ENCODE data around the gene ILF2. TPM values are rescaled to one million over a fixed set of nuclear protein-coding genes. Genes with fewer than 3 reads are reported as not detected.

ILF2 gene
- total RNA-seq, 3 donors from 2014 or later (not counting 1 experiment from before 2014, with no cell fraction given), result 97.6 to 134 (median 110) TPM

DNA sequence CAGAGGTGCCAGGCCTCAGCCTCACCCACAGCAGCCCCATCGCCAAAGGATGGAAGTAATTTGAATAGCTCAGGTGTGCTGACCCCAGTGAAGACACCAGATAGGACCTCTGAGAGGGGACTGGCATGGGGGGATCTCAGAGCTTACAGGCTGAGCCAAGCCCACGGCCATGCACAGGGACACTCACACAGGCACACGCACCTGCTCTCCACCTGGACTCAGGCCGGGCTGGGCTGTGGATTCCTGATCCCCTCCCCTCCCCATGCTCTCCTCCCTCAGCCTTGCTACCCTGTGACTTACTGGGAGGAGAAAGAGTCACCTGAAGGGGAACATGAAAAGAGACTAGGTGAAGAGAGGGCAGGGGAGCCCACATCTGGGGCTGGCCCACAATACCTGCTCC is 22.7 kb upstream of the ILF2 start:
- H3K27ac Mint-ChIP-seq, result no peak overlapping the region

DNA sequence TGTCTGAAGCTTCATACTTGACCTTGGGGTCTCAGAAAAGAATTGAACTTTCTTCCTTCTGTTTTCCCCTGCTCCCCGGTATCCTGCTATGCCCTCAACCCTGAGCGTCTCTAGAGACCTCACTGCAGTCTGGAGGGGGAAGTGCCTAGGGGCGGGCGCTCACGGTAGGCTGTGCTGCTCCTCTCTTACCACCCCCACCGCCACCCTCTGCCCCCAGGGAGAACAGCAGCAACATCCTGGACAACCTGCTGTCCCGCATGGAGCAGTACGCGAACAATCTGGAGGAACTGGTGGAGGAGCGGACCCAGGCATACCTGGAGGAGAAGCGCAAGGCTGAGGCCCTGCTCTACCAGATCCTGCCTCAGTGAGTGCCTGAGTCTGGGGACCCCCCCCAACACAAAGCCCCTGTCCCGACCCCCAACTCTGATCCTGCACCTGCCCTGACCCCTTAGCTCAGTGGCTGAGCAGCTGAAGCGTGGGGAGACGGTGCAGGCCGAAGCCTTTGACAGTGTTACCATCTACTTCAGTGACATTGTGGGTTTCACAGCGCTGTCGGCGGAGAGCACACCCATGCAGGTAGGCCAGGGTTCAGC is 18.0 kb upstream of the ILF2 start:
- ATAC-seq (no peak), DNase-seq (no peak)
- Mint-ChIP-seq H3K4me1 (peaks cover 0 to 9% of the 10 kb centered on the region in 2 donors), H3K36me3 (no peaks in the 10 kb centered on the region), H3K4me3 (no peak overlapping the region), H3K27ac (peak overlapping the region in 1 of 2 donors; percentile 6), H3K9me3 (no peaks in the 10 kb centered on the region), H3K27me3 (ENCODE audit: low read depth in 2 of 2) (peaks cover 4 to 10% of the 10 kb centered on the region in 2 donors)
- intact Hi-C loops (cut with micrococcal nuclease), result no loop called here
- Histone ChIP-seq H3K4me1 (ENCODE audit: control insufficient read depth, insufficient read depth, low read length) (no peaks in the 10 kb centered on the region), H3K27ac (ENCODE audit: low read length) (no peak overlapping the region), H3K36me3 (ENCODE audit: control insufficient read depth, insufficient read depth, low read length) (no peaks in the 10 kb centered on the region), H3K4me3 (ENCODE audit: low read length) (no peak overlapping the region), H3K9me3 (ENCODE audit: control insufficient read depth, insufficient read depth, low read length) (no peaks in the 10 kb centered on the region), H3K27me3 (ENCODE audit: control insufficient read depth, insufficient read depth, low read length) (no peaks in the 10 kb centered on the region)
- no peak for TF ChIP-seq CTCF (IDR thresholded peaks at IDR 0.05)
- WGBS (ENCODE audit: insufficient coverage), result 81% methylated on average over 18 of the region's 18 CpGs

More for the DNA sequence above, 22.7 kb upstream of the ILF2 start:
- no peaks in the 10 kb centered on the region for H3K27me3 Mint-ChIP-seq (ENCODE audit: low read depth in 2 of 2)
- H3K9me3 ChIP-seq (ENCODE audit: control insufficient read depth, insufficient read depth, low read length), result no peaks in the 10 kb centered on the region
- no peaks in the 10 kb centered on the region for H3K9me3 Mint-ChIP-seq
- no peaks in the 10 kb centered on the region for H3K36me3 Mint-ChIP-seq
- H3K4me1 Mint-ChIP-seq, result peaks cover 0 to 10% of the 10 kb centered on the region in 2 donors
- TF ChIP-seq CTCF (IDR thresholded peaks at IDR 0.05), result no peak
- no peak overlapping the region for H3K4me3 ChIP-seq (ENCODE audit: low read length)
- H3K27ac ChIP-seq (ENCODE audit: low read length), result no peak overlapping the region
- no peak overlapping the region for H3K4me3 Mint-ChIP-seq
- WGBS (ENCODE audit: insufficient coverage), result 83% methylated on average over 4 of the region's 4 CpGs
- peaks cover 5% of the 10 kb centered on the region for H3K27me3 ChIP-seq (ENCODE audit: control insufficient read depth, insufficient read depth, low read length)
- H3K4me1 ChIP-seq (ENCODE audit: control insufficient read depth, insufficient read depth, low read length), result peaks cover 8% of the 10 kb centered on the region
- intact Hi-C loops (cut with micrococcal nuclease), result no loop called here
- H3K36me3 ChIP-seq (ENCODE audit: control insufficient read depth, insufficient read depth, low read length), result no peaks in the 10 kb centered on the region
- ATAC-seq (no peak), DNase-seq (no peak)

DNA sequence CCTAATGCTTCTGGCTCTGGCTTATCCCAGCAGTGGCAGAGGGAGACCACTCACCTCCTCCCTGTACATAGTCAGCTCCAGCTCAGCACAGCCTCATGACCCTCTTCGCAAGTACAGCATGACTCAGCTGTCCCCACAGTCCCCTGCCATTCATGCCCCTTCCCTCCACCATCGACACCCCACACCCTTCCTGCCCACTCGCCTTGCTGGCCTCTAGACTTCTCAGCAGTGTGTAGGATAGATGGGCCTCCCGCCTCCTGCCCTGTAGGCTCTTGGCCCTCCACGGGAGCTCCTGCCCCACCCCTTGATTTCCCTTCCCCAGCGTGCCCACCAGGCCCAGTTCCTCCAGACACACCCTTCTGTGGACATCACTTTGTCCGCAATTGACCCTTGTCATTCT is 17.5 kb upstream of the ILF2 start:
- no peaks in the 10 kb centered on the region for H3K9me3 ChIP-seq (ENCODE audit: control insufficient read depth, insufficient read depth, low read length)
- H3K36me3 Mint-ChIP-seq, result no peaks in the 10 kb centered on the region
- peaks cover 0 to 9% of the 10 kb centered on the region in 2 donors for H3K4me1 Mint-ChIP-seq
- ATAC-seq, result no peak
- no peak overlapping the region for H3K4me3 Mint-ChIP-seq
- no peaks in the 10 kb centered on the region for H3K4me1 ChIP-seq (ENCODE audit: control insufficient read depth, insufficient read depth, low read length)
- no peak for DNase-seq
- H3K27ac ChIP-seq (ENCODE audit: low read length), result no peak overlapping the region
- no peaks in the 10 kb centered on the region for H3K36me3 ChIP-seq (ENCODE audit: control insufficient read depth, insufficient read depth, low read length)
- H3K27me3 ChIP-seq (ENCODE audit: control insufficient read depth, insufficient read depth, low read length), result no peaks in the 10 kb centered on the region
- intact Hi-C loops (cut with micrococcal nuclease), result no loop called here
- H3K9me3 Mint-ChIP-seq, result no peaks in the 10 kb centered on the region
- TF ChIP-seq CTCF (IDR thresholded peaks at IDR 0.05), result no peak
- WGBS (ENCODE audit: insufficient coverage), result 75% methylated on average over 7 of the region's 7 CpGs
- peak overlapping the region in 1 of 2 donors; percentile 6 for H3K27ac Mint-ChIP-seq
- H3K27me3 Mint-ChIP-seq (ENCODE audit: low read depth in 2 of 2), result peaks cover 9 to 14% of the 10 kb centered on the region in 2 donors
- H3K4me3 ChIP-seq (ENCODE audit: low read length), result no peak overlapping the region

Measured in natural killer cell (primary cell).